Measurements from ENCODE around the gene LHX4.

Gene LHX4

DNA sequence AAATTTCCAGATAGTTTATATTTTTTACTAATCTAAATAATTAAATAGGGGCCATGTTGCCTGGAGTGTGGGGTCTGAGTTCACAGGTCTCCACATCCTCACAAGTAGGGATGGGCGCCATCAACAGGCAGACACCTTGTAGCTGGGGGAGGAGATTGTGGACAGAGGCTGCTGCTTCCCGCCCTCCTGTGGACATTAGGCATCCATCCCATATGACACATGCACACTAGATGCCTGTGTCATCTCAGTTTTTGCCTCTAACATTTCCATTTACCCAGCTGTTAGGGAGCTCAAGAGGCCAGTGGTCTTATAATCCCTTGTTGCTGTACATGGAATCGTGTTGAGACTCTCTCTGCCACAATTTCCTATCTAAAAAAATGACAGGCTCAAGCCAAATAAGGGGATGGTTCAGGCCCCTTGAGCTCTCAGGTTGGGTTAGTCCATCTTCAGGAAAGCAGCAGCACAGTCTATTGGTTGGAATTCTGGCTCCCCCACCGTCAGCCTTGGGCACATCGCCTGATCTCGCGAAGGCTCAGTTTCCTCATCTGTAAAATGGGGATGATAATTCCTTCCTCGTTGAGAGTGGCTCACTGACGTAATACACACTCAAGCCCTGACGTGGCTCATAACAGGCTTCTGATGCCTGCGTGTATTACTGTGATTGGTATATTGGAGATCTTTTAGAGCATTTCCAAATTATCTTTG is 13.6 kb downstream of the LHX4 start:
- TF ChIP-seq CEBPB (IDR thresholded peaks at IDR 0.05) (no peak), YY1 (IDR thresholded peaks at IDR 0.05; ENCODE audit: low read depth) (no peak), NFIC (IDR thresholded peaks at IDR 0.05) (no peak), ZBTB7A (IDR thresholded peaks at IDR 0.05; ENCODE audit: low read depth) (no peak), CREB1 (IDR thresholded peaks at IDR 0.05; ENCODE audit: low read depth) (no peak), RAD21 (IDR thresholded peaks at IDR 0.05; ENCODE audit: low read depth) (no peak)
- TF ChIP-seq, protein P1, sequence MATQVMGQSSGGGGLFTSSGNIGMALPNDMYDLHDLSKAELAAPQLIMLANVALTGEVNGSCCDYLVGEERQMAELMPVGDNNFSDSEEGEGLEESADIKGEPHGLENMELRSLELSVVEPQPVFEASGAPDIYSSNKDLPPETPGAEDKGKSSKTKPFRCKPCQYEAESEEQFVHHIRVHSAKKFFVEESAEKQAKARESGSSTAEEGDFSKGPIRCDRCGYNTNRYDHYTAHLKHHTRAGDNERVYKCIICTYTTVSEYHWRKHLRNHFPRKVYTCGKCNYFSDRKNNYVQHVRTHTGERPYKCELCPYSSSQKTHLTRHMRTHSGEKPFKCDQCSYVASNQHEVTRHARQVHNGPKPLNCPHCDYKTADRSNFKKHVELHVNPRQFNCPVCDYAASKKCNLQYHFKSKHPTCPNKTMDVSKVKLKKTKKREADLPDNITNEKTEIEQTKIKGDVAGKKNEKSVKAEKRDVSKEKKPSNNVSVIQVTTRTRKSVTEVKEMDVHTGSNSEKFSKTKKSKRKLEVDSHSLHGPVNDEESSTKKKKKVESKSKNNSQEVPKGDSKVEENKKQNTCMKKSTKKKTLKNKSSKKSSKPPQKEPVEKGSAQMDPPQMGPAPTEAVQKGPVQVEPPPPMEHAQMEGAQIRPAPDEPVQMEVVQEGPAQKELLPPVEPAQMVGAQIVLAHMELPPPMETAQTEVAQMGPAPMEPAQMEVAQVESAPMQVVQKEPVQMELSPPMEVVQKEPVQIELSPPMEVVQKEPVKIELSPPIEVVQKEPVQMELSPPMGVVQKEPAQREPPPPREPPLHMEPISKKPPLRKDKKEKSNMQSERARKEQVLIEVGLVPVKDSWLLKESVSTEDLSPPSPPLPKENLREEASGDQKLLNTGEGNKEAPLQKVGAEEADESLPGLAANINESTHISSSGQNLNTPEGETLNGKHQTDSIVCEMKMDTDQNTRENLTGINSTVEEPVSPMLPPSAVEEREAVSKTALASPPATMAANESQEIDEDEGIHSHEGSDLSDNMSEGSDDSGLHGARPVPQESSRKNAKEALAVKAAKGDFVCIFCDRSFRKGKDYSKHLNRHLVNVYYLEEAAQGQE (IDR thresholded peaks at IDR 0.05; ENCODE audit: low read depth): no peak
- TF ChIP-seq, protein P2, sequence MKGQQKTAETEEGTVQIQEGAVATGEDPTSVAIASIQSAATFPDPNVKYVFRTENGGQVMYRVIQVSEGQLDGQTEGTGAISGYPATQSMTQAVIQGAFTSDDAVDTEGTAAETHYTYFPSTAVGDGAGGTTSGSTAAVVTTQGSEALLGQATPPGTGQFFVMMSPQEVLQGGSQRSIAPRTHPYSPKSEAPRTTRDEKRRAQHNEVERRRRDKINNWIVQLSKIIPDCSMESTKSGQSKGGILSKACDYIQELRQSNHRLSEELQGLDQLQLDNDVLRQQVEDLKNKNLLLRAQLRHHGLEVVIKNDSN (IDR thresholded peaks at IDR 0.05): no peak

DNA sequence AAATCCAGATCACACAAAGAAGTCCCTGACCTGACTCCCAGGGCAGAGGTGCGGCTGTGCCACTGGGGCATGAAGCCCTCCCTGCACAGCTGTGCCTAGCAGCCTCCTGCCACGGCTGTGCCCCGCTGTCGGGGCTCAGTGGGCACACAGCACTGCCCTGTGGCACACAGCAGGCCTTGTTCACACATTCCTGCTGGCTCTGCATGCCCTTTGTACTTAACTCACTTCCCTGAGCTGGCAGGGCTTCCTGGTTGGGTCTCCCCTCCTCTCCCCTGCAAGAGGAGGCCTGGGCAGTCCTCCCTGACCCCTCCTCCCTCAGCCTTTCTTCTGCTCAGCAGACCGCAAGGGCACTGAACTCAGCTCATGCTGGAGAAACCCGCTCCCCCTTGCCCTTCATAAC is 14.8 kb downstream of the LHX4 start:
- TF ChIP-seq TEAD4 (IDR thresholded peaks at IDR 0.05) (no peak), FOXM1 (IDR thresholded peaks at IDR 0.05; ENCODE audit: borderline replicate concordance, low read depth) (no peak), NFIC (IDR thresholded peaks at IDR 0.05) (no peak), CREB1 (IDR thresholded peaks at IDR 0.05; ENCODE audit: low read depth) (no peak), TCF12 (IDR thresholded peaks at IDR 0.05; ENCODE audit: low read depth) (no peak), RAD21 (IDR thresholded peaks at IDR 0.05; ENCODE audit: low read depth) (no peak), YY1 (IDR thresholded peaks at IDR 0.05; ENCODE audit: low read depth) (no peak), EP300 (IDR thresholded peaks at IDR 0.05; ENCODE audit: borderline replicate concordance) (no peak)
- TF ChIP-seq, protein P2 (IDR thresholded peaks at IDR 0.05): no peak
- TF ChIP-seq, protein P3, sequence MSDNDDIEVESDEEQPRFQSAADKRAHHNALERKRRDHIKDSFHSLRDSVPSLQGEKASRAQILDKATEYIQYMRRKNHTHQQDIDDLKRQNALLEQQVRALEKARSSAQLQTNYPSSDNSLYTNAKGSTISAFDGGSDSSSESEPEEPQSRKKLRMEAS (IDR thresholded peaks at IDR 0.05): no peak

DNA sequence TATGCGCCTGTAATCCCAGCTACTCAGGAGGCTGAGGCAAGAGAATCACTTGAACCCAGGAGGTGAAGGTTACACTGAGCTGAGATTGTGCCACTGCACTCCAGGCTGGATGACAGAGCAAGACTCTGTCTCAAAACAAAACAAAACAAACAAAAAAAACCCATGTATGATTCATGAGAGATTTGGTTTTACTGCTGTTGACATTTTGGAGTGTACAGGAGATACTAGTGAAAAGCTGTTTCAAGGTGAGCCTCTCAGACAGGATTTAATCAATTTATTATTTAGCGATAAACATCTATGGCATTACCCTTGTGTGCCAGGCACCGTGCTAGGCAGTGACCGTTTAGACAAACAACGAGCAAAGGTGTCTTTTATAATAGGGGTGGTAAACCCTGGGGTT is 16.5 kb downstream of the LHX4 start:
- TF ChIP-seq EP300 (IDR thresholded peaks at IDR 0.05; ENCODE audit: borderline replicate concordance) (no peak), EGR1 (IDR thresholded peaks at IDR 0.05) (no peak), ZBTB7A (IDR thresholded peaks at IDR 0.05; ENCODE audit: low read depth) (no peak), RAD21 (IDR thresholded peaks at IDR 0.05; ENCODE audit: low read depth) (no peak), YY1 (IDR thresholded peaks at IDR 0.05; ENCODE audit: low read depth) (no peak), TAF1 (IDR thresholded peaks at IDR 0.05; ENCODE audit: low read depth) (no peak), NFIC (IDR thresholded peaks at IDR 0.05) (no peak), FOXM1 (IDR thresholded peaks at IDR 0.05; ENCODE audit: borderline replicate concordance, low read depth) (no peak), CREB1 (IDR thresholded peaks at IDR 0.05; ENCODE audit: low read depth) (no peak), CEBPB (IDR thresholded peaks at IDR 0.05) (no peak), TCF12 (IDR thresholded peaks at IDR 0.05; ENCODE audit: low read depth) (no peak)
- TF ChIP-seq, protein P2 (IDR thresholded peaks at IDR 0.05): no peak
- TF ChIP-seq, protein P1 (IDR thresholded peaks at IDR 0.05; ENCODE audit: low read depth): no peak

DNA sequence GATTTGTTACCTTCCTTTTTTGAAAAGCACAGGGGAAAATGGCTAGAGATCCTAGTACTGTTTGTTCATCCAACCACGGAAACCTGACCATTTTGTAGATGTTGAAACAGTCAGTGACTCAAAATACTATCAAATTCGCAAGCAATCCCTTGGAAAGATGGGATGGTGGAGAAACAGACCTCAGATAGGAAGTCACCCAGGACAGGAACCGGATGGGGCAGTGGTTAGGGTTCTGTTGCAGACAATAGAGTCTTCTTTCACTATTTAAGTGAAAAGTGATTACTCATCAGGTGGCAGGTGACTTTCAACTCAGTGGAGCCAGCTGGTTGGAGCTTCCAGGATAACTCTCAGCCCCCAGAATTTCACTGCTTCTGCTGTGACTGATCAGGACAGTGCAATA is 17.0 kb downstream of the LHX4 start:
- TF ChIP-seq TAF1 (IDR thresholded peaks at IDR 0.05; ENCODE audit: low read depth) (no peak), CREB1 (IDR thresholded peaks at IDR 0.05; ENCODE audit: low read depth) (no peak)

DNA sequence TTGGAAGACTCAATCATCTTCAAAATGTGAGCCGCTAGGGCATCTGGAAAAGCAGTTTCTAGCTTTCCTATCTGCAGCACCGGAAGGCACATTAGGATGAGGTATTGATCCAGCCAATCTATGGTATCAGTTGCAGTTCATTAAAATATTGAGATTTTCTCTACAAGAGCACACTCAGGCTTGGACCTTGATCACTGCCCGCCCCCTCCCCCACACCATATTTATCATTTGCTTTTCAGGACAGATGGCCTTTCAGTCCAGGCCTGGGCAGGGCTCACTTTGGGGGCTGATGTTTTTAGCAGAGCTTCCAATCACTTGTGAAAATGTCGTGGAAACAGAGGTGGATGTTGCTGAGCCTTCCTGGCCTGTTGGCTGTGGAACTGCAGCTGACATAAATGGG is 17.5 kb downstream of the LHX4 start:
- TF ChIP-seq TEAD4 (IDR thresholded peaks at IDR 0.05) (no peak), EGR1 (IDR thresholded peaks at IDR 0.05) (no peak), YY1 (IDR thresholded peaks at IDR 0.05; ENCODE audit: low read depth) (no peak), EP300 (IDR thresholded peaks at IDR 0.05; ENCODE audit: borderline replicate concordance) (no peak), TAF1 (IDR thresholded peaks at IDR 0.05; ENCODE audit: low read depth) (no peak)

DNA sequence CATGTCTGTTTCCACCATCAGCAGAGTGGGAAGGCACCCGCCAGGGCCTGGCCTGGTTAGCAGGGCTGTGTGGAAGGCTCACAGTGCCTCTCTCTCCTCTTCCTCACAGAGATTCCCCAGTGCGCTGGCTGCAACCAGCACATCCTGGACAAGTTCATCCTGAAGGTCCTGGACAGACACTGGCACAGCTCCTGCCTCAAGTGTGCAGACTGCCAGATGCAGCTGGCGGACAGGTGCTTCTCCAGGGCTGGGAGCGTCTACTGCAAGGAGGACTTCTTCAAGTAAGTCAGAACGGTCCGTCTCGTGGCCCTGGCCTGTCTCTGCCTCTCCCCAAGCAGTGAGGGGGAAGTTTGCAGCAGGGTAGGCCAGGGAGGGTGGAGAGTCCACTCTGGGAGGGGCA is 18.1 kb downstream of the LHX4 start:
- TF ChIP-seq YY1 (IDR thresholded peaks at IDR 0.05; ENCODE audit: low read depth) (no peak), TEAD4 (IDR thresholded peaks at IDR 0.05) (no peak), NFIC (IDR thresholded peaks at IDR 0.05) (no peak), RAD21 (IDR thresholded peaks at IDR 0.05; ENCODE audit: low read depth) (no peak), ZBTB7A (IDR thresholded peaks at IDR 0.05; ENCODE audit: low read depth) (no peak), EP300 (IDR thresholded peaks at IDR 0.05; ENCODE audit: borderline replicate concordance) (no peak), CREB1 (IDR thresholded peaks at IDR 0.05; ENCODE audit: low read depth) (no peak), TCF12 (IDR thresholded peaks at IDR 0.05; ENCODE audit: low read depth) (no peak)
- TF ChIP-seq, protein P2 (IDR thresholded peaks at IDR 0.05): no peak
- TF ChIP-seq, protein P3 (IDR thresholded peaks at IDR 0.05): no peak

All from Ishikawa (cell line).